GM23338 (cell line): ENCODE data around the gene PCDHA13. TPM values are rescaled to one million over a fixed set of nuclear protein-coding genes. Genes with fewer than 3 reads are reported as not detected.

Source experiments
- ATAC-seq: fragments of 200-7000 bp; cut with Tn5 transposase; 3 replicates; pipeline ENCODE4 v1.9.1; 2020
- DNase-seq: peaks from one replicate; pipeline ENCODE4 v3.0.0-alpha.2; 2015; ENCODE audit warnings: low spot score
- H2AFZ ChIP-seq: fragments of 200-600 bp; sonication (generic); 2 replicates; pipeline ENCODE4 v1.8.0; 2016; ENCODE audit warnings: antibody characterized with exemption, mild to moderate bottlenecking, moderate library complexity
- H3F3A ChIP-seq: fragments of 200-600 bp; sonication (generic); replicated peaks from 2 replicates; pipeline ENCODE4 v1.8.0; 2017; ENCODE audit warnings: antibody characterized with exemption, mixed run types, low read depth
- H3K27ac ChIP-seq: fragments of 200-600 bp; sonication (generic); 2 replicates; pipeline ENCODE4 v1.6.1; 2016; ENCODE audit warnings: low read depth
- H3K27me3 ChIP-seq: fragments of 200-600 bp; sonication (generic); 2 replicates; pipeline ENCODE4 v1.8.0; 2016; ENCODE audit warnings: mild to moderate bottlenecking, mixed run types, moderate library complexity; ENCODE audit not compliant: insufficient read depth
- H3K36me3 ChIP-seq: fragments of 200-600 bp; sonication (generic); 2 replicates; pipeline ENCODE4 v1.8.0; 2016; ENCODE audit warnings: mild to moderate bottlenecking; ENCODE audit not compliant: insufficient read depth
- H3K4me1 ChIP-seq: fragments of 200-600 bp; sonication (generic); 2 replicates; pipeline ENCODE4 v1.8.0; 2016; ENCODE audit warnings: mild to moderate bottlenecking, moderate library complexity; ENCODE audit not compliant: insufficient read depth
- H3K4me2 ChIP-seq: fragments of 200-600 bp; sonication (generic); 2 replicates; pipeline ENCODE4 v1.7.1; 2017; ENCODE audit warnings: mixed run types
- H3K4me3 ChIP-seq: fragments of 200-600 bp; sonication (generic); 2 replicates; pipeline ENCODE4 v1.6.1; 2016; ENCODE audit warnings: mixed run types
- H3K79me2 ChIP-seq: fragments of 200-600 bp; sonication (generic); replicated peaks from 2 replicates; pipeline ENCODE4 v1.8.0; 2017; ENCODE audit warnings: mild to moderate bottlenecking; ENCODE audit not compliant: insufficient read depth
- H3K9me2 ChIP-seq: fragments of 200-600 bp; sonication (generic); 2 replicates; pipeline ENCODE4 v1.8.0; 2017; ENCODE audit not compliant: insufficient read depth
- H4K20me1 ChIP-seq: fragments of 200-600 bp; sonication (generic); replicated peaks from 2 replicates; pipeline ENCODE4 v1.8.0; 2017; ENCODE audit warnings: mild to moderate bottlenecking; ENCODE audit not compliant: insufficient read depth
- H3K27ac Mint-ChIP-seq: 2 replicates; pipeline ENCODE4 v1.8.0; 2020; ENCODE audit warnings: inconsistent platforms, mild to moderate bottlenecking, moderate library complexity, mixed read lengths
- H3K27me3 Mint-ChIP-seq: 3 replicates; pipeline ENCODE4 v1.8.0; 2022; ENCODE audit warnings: low read depth, mild to moderate bottlenecking, moderate library complexity, mixed read lengths, inconsistent platforms; ENCODE audit not compliant: insufficient read depth, poor library complexity
- H3K36me3 Mint-ChIP-seq: 3 replicates; pipeline ENCODE4 v1.8.0; 2021; ENCODE audit warnings: low read depth, mild to moderate bottlenecking, inconsistent platforms, moderate library complexity, mixed read lengths
- H3K4me1 Mint-ChIP-seq: 3 replicates; pipeline ENCODE4 v1.8.0; 2020; ENCODE audit warnings: mild to moderate bottlenecking, inconsistent platforms, mixed read lengths
- H3K4me3 Mint-ChIP-seq: 3 replicates; pipeline ENCODE4 v1.8.0; 2021; ENCODE audit warnings: moderate library complexity, mild to moderate bottlenecking, inconsistent platforms, mixed read lengths
- H3K9me3 Mint-ChIP-seq: 3 replicates; pipeline ENCODE4 v1.8.0; 2020; ENCODE audit warnings: moderate library complexity, mild to moderate bottlenecking, inconsistent platforms, mixed read lengths
- CREB1 ChIP-seq: fragments of 250-450 bp; sonication (Bioruptor Pico); IDR thresholded peaks from 2 replicates; pipeline ENCODE4 v1.5.0; 2020; ENCODE audit warnings: low read depth, mild to moderate bottlenecking, moderate library complexity
- EZH2 ChIP-seq: fragments of 200-600 bp; sonication (generic); IDR thresholded peaks from one replicate; pipeline ENCODE4 v1.8.0; 2017; ENCODE audit warnings: antibody characterized with exemption, mild to moderate bottlenecking, low read depth; ENCODE audit not compliant: unreplicated experiment
- EZH2phosphoT487 ChIP-seq: fragments of 200-600 bp; sonication (generic); IDR thresholded peaks from one replicate; pipeline ENCODE4 v1.8.1; 2018; ENCODE audit warnings: antibody characterized with exemption; ENCODE audit not compliant: unreplicated experiment
- JUNB ChIP-seq: IDR thresholded peaks from one replicate; pipeline ENCODE4 v1.6.1; 2016; ENCODE audit warnings: antibody characterized with exemption; ENCODE audit not compliant: unreplicated experiment
- NANOG ChIP-seq: IDR thresholded peaks from 2 replicates; pipeline ENCODE4 v1.6.1; 2016; ENCODE audit warnings: antibody characterized with exemption, borderline replicate concordance
- POLR2AphosphoS5 ChIP-seq: IDR thresholded peaks from 2 replicates; pipeline ENCODE4 v1.6.1; 2016; ENCODE audit warnings: antibody characterized with exemption, low read depth
- STAT1 ChIP-seq: IDR thresholded peaks from one replicate; pipeline ENCODE4 v1.6.1; 2016; ENCODE audit warnings: antibody characterized with exemption; ENCODE audit not compliant: unreplicated experiment
- ZNF114 ChIP-seq: fragments of 250-450 bp; sonication (Bioruptor Pico); IDR thresholded peaks from 2 replicates; pipeline ENCODE4 v1.5.0; 2020; ENCODE audit warnings: mild to moderate bottlenecking, moderate library complexity
- ZNF331 ChIP-seq: fragments of 250-450 bp; sonication (Bioruptor Pico); IDR thresholded peaks from 2 replicates; pipeline ENCODE4 v1.5.0; 2020; ENCODE audit warnings: low read depth, mild to moderate bottlenecking, moderate library complexity
- polyA plus RNA-seq: library from polyadenylated mRNA; unstranded; fragments of >200 nt; fragmentation: Nextera tagmentation; extraction: Ambion mirVana; gene quantifications from 2 replicates; pipeline ENCODE4 v1.2.1, GENCODE V29; 2016
- total RNA-seq: library from RNA; depleted of rRNA; stranded (reverse); fragments of >200 nt; shearing (Covaris generic); gene quantifications from 2 replicates; pipeline ENCODE4 v1.2.3, GENCODE V29; 2014
- TF ChIP-seq, protein P1 (sequence below), 2 experiments: fragments of 200-600 bp in 1 of 2; sonication (generic) in 1 of 2; conservative IDR thresholded peaks; 2 replicates each; pipeline versions ENCODE4 v1.5.1 to v1.6.1; 2016 to 2017; ENCODE audit warnings: antibody characterized with exemption in 2 of 2, low read depth in 2 of 2, mild to moderate bottlenecking in 2 of 2, moderate library complexity in 1 of 2
- TF ChIP-seq, protein P2 (sequence below): IDR thresholded peaks from 2 replicates; pipeline ENCODE4 v1.6.1; 2016; ENCODE audit warnings: antibody characterized with exemption
- TF ChIP-seq, protein P3 (sequence below): IDR thresholded peaks from one replicate; pipeline ENCODE4 v1.6.1; 2018; ENCODE audit warnings: antibody characterized with exemption; ENCODE audit not compliant: unreplicated experiment
- TF ChIP-seq, protein P4 (sequence below): fragments of 250-450 bp; sonication (Bioruptor Pico); IDR thresholded peaks from 2 replicates; pipeline ENCODE4 v1.5.0; 2020; ENCODE audit warnings: mild to moderate bottlenecking, moderate library complexity

PCDHA13 gene
- total and polyA plus RNA-seq, 2 experiments from 2014 or later, result 1.2 to 9.8 TPM

DNA sequence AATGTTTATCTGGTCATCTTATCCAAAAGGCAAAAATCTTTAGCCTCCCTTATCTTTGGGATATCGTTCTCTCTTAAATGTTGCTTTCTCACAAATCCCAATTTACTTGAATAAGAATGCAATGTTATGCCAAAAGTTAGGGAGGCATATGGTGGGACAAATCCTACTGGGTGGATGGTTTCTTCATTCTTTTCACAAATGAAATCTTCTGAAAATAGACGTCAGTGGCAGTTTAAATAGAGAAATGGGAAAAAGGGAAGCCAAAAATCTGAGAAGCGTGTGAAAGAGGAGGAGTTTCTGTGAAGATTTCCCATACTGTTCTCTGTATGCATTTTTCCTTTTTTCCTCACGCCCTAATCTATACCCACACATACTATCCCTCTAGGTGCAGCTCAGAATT, 41.7 kb downstream of the PCDHA13 start:
- Histone ChIP-seq H4K20me1 (peaks cover 20% of the 10 kb centered on the region; the same call in 1 of the 2 replicates), H3K4me3 (no peak overlapping the region), H3K27ac (no peak overlapping the region), H3K79me2 (0 out of 2 replicates have a peak, but pooled peaks cover 4% of the 10 kb centered on the region), H3K9me2 (no peaks in the 10 kb centered on the region), H2AFZ (no peak overlapping the region), H3K36me3 (no peaks in the 10 kb centered on the region), H3F3A (no peaks in the 10 kb centered on the region), H3K27me3 (peaks cover 38% of the 10 kb centered on the region), H3K4me2 (no peak overlapping the region), H3K4me1 (peaks cover 6% of the 10 kb centered on the region)
- ATAC-seq, result no peak
- DNase-seq, result no peak
- Mint-ChIP-seq H3K36me3 (peaks cover 5% of the 10 kb centered on the region; the same call in 1 of the 3 replicates), H3K4me1 (peaks cover 20% of the 10 kb centered on the region), H3K27ac (no peak overlapping the region), H3K9me3 (no peaks in the 10 kb centered on the region), H3K4me3 (no peak overlapping the region), H3K27me3 (peaks cover 22% of the 10 kb centered on the region)
- no peak for TF ChIP-seq NANOG
- TF ChIP-seq ZNF114 (CRISPR knock-in tag), result no peak
- TF ChIP-seq STAT1, result no peak
- TF ChIP-seq ZNF331 (CRISPR knock-in tag), result no peak
- TF ChIP-seq EZH2, result no peak
- TF ChIP-seq, protein P1, sequence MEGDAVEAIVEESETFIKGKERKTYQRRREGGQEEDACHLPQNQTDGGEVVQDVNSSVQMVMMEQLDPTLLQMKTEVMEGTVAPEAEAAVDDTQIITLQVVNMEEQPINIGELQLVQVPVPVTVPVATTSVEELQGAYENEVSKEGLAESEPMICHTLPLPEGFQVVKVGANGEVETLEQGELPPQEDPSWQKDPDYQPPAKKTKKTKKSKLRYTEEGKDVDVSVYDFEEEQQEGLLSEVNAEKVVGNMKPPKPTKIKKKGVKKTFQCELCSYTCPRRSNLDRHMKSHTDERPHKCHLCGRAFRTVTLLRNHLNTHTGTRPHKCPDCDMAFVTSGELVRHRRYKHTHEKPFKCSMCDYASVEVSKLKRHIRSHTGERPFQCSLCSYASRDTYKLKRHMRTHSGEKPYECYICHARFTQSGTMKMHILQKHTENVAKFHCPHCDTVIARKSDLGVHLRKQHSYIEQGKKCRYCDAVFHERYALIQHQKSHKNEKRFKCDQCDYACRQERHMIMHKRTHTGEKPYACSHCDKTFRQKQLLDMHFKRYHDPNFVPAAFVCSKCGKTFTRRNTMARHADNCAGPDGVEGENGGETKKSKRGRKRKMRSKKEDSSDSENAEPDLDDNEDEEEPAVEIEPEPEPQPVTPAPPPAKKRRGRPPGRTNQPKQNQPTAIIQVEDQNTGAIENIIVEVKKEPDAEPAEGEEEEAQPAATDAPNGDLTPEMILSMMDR (conservative IDR thresholded peaks at IDR 0.05; ENCODE audit: low read depth in 2 of 2), result no peak
- no peak for TF ChIP-seq JUNB
- TF ChIP-seq POLR2AphosphoS5, result no peak
- TF ChIP-seq, protein P2, sequence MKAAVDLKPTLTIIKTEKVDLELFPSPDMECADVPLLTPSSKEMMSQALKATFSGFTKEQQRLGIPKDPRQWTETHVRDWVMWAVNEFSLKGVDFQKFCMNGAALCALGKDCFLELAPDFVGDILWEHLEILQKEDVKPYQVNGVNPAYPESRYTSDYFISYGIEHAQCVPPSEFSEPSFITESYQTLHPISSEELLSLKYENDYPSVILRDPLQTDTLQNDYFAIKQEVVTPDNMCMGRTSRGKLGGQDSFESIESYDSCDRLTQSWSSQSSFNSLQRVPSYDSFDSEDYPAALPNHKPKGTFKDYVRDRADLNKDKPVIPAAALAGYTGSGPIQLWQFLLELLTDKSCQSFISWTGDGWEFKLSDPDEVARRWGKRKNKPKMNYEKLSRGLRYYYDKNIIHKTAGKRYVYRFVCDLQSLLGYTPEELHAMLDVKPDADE, result no peak
- no peak for TF ChIP-seq CREB1 (CRISPR knock-in tag)
- TF ChIP-seq EZH2phosphoT487, result no peak
- TF ChIP-seq, protein P3, sequence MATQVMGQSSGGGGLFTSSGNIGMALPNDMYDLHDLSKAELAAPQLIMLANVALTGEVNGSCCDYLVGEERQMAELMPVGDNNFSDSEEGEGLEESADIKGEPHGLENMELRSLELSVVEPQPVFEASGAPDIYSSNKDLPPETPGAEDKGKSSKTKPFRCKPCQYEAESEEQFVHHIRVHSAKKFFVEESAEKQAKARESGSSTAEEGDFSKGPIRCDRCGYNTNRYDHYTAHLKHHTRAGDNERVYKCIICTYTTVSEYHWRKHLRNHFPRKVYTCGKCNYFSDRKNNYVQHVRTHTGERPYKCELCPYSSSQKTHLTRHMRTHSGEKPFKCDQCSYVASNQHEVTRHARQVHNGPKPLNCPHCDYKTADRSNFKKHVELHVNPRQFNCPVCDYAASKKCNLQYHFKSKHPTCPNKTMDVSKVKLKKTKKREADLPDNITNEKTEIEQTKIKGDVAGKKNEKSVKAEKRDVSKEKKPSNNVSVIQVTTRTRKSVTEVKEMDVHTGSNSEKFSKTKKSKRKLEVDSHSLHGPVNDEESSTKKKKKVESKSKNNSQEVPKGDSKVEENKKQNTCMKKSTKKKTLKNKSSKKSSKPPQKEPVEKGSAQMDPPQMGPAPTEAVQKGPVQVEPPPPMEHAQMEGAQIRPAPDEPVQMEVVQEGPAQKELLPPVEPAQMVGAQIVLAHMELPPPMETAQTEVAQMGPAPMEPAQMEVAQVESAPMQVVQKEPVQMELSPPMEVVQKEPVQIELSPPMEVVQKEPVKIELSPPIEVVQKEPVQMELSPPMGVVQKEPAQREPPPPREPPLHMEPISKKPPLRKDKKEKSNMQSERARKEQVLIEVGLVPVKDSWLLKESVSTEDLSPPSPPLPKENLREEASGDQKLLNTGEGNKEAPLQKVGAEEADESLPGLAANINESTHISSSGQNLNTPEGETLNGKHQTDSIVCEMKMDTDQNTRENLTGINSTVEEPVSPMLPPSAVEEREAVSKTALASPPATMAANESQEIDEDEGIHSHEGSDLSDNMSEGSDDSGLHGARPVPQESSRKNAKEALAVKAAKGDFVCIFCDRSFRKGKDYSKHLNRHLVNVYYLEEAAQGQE, result no peak
- TF ChIP-seq, protein P4, sequence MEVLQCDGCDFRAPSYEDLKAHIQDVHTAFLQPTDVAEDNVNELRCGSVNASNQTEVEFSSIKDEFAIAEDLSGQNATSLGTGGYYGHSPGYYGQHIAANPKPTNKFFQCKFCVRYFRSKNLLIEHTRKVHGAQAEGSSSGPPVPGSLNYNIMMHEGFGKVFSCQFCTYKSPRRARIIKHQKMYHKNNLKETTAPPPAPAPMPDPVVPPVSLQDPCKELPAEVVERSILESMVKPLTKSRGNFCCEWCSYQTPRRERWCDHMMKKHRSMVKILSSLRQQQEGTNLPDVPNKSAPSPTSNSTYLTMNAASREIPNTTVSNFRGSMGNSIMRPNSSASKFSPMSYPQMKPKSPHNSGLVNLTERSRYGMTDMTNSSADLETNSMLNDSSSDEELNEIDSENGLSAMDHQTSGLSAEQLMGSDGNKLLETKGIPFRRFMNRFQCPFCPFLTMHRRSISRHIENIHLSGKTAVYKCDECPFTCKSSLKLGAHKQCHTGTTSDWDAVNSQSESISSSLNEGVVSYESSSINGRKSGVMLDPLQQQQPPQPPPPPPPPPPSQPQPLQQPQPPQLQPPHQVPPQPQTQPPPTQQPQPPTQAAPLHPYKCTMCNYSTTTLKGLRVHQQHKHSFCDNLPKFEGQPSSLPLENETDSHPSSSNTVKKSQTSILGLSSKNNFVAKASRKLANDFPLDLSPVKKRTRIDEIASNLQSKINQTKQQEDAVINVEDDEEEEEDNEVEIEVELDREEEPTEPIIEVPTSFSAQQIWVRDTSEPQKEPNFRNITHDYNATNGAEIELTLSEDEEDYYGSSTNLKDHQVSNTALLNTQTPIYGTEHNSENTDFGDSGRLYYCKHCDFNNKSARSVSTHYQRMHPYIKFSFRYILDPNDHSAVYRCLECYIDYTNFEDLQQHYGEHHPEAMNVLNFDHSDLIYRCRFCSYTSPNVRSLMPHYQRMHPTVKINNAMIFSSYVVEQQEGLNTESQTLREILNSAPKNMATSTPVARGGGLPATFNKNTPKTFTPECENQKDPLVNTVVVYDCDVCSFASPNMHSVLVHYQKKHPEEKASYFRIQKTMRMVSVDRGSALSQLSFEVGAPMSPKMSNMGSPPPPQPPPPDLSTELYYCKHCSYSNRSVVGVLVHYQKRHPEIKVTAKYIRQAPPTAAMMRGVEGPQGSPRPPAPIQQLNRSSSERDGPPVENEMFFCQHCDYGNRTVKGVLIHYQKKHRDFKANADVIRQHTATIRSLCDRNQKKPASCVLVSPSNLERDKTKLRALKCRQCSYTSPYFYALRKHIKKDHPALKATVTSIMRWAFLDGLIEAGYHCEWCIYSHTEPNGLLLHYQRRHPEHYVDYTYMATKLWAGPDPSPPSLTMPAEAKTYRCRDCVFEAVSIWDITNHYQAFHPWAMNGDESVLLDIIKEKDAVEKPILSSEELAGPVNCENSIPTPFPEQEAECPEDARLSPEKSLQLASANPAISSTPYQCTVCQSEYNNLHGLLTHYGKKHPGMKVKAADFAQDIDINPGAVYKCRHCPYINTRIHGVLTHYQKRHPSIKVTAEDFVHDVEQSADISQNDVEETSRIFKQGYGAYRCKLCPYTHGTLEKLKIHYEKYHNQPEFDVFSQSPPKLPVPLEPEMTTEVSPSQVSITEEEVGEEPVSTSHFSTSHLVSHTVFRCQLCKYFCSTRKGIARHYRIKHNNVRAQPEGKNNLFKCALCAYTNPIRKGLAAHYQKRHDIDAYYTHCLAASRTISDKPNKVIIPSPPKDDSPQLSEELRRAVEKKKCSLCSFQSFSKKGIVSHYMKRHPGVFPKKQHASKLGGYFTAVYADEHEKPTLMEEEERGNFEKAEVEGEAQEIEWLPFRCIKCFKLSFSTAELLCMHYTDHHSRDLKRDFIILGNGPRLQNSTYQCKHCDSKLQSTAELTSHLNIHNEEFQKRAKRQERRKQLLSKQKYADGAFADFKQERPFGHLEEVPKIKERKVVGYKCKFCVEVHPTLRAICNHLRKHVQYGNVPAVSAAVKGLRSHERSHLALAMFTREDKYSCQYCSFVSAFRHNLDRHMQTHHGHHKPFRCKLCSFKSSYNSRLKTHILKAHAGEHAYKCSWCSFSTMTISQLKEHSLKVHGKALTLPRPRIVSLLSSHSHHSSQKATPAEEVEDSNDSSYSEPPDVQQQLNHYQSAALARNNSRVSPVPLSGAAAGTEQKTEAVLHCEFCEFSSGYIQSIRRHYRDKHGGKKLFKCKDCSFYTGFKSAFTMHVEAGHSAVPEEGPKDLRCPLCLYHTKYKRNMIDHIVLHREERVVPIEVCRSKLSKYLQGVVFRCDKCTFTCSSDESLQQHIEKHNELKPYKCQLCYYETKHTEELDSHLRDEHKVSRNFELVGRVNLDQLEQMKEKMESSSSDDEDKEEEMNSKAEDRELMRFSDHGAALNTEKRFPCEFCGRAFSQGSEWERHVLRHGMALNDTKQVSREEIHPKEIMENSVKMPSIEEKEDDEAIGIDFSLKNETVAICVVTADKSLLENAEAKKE (CRISPR knock-in tag), result no peak
